GM19035 (cell line): ENCODE results near the gene C3orf20.
"Not testable (repeated sequence)": the region's sequence is repeated elsewhere in the genome, so short reads cannot be mapped to it uniquely, and the experiment has no call there.

ENCODE experiments used
- ATAC-seq: cut with Tn5 transposase; IDR thresholded peaks from one replicate; pipeline ENCODE4 v1.9.1; 2021; ENCODE audit not compliant: unreplicated experiment

The C3orf20 gene

DNA sequence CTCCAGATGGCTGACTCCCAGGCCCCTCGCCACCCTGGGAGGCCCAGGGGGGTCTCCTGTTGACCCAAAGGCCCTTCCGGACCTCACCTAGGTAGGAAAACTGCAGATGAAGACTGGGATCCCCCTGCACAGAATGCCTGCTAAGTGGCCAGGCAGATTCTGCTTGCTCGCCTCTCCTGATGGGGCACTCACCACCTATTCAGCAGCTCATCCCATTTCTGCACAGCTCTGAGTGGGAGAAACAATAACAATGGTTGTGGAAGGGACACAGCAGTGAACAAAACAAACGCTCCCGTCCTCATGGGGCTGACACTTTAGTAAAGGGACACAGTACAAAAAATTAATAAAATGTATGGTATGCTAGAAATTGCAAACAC is 118.9 kb downstream of the C3orf20 start:
- ATAC-seq: no peak

DNA sequence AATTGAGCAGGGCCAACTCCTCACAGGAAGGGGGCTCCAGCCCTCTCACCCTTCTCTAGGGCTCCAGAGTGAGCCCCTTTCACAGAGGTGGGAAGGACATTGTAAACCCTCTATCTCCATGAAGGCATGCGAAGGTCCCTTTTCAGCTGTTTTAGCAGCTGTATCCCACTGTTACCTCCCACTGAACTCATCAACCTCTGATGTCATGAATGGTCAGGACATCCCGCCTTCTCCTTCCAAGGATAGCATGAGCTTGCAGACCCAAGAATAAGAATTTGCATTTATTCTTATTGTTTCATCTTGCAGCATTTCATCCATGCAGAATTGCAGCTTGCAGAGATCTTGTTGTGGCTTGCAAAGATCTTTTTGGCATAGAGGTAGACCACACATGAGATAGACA is 119.5 kb downstream of the C3orf20 start:
- ATAC-seq: no peak

DNA sequence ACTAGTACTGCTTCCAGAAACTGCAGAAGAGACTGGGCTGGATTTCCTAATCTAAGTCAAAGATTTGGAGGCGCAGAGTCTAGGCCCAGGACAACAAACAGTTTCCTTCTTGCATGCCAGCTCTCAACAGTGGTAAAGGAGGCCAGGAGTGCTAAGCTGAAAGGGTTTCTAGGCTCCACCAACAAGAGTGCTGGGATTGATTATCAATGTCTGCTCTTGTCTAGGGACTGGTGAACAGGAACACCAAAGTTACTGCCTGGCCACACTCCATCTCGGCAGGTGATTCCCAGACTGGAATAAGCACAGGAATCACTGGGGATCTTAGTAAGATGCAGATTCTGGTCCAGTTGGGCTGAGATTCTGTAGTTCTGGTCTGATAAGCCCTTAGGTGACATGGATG is 121.1 kb downstream of the C3orf20 start:
- no peak for ATAC-seq

DNA sequence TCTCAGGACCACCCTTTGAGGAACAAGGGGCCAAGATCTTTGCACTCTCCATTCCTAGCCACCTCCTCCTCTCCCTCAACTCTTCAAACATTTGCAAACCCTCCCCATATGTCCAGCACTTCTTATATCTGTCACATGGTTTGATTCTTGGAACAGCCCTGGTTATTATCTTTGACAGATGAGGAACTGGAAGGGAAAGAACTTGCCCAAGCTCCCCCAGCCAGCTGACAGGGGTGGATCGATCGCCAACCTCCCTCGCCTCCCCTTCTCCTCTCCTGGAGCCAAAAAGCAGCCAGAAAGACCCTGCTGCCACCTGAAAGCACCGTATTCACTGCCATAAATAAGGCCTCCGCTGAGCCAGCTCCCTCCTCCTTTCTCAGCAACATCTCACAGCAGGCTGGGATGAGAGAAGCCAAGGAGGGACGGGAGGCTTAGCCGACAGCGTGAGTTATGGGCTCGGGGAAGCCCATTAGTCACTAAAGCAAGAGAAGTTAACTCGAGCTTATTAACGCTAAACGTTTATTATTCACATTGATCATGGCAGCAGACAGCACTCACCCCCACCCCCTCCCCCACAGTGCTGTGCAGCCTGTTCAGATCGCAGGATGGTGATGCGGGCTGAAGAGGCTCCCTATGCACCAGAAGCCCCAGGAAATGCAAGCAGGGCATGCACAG is 121.6 kb downstream of the C3orf20 start:
- ATAC-seq: no peak

DNA sequence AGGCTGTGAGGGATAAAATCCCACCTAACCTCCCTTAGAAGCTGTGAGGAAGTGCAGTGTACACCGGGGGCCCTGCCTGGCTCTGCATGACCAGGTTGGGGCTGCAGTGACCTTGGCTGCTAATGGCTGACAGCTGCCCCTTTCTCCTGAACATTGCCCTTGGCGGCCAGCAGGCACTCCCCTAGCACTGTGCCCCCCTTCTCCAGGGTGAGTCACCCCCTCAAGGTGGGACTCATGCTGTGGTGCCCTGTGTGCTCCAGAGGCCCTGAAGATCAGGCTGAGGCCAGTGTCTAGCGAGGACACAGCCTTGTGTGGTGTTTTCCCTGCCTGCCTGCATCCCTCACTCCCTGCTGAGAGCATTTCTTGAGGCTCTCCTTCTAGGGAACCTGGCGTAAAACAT is 122.8 kb downstream of the C3orf20 start:
- ATAC-seq: no peak

DNA sequence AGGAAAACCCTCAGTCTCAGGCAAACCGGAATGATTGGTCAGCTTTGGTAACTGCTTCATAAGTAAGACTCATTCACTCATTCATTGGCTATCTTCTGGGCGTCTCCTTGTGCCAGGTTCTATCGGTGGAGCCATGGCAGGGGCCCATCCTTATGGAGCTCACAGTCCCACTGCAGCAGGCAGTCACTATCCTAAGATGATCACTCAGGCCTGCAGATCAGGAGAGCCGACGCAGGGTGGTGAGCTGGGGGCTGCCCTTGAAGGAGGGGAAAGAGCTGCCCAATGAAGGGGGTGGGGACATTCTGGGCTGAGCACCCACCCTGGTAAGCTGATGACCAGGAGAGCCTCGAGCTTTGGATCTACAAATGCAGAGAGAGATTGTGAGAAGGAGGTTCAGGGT is 123.3 kb downstream of the C3orf20 start:
- ATAC-seq: no peak

DNA sequence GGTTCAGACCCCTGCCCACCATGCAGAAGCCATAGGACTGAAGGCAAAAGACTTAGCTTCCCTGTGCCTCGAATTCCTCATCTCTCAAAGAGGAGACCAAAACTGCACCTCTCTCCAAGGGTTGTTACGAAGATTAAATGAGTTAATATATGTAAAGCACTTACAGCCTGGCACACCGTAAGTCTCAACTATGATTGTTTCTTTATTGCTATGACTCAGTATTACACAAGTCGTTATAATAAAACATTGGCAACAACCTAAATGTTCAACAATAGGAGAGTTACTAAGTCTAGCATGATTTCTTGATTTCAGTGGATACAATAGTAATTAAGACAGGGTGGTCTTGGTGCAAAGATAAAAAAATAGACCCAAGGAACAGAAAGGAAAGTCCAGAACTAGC is 124.2 kb downstream of the C3orf20 start:
- no peak for ATAC-seq

DNA sequence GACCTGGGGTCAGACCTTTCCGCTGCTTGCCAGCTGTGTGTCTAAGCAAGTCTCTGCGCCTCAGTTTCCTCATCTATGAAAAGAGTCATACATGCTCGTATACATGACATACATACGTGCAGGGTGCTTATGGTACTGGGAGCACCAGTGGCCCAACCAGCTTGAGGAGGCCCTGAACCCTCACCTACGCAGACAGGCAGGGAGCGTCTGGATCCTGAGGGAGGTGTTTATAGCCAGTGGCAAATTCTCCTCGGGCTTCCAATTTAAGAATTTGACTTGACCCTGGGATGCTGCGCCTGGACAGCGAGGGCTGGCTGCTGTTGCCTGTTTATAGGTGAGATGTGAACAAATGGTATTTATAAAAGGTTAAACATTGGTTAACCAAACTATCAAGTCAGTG is 126.1 kb downstream of the C3orf20 start:
- no peak for ATAC-seq

DNA sequence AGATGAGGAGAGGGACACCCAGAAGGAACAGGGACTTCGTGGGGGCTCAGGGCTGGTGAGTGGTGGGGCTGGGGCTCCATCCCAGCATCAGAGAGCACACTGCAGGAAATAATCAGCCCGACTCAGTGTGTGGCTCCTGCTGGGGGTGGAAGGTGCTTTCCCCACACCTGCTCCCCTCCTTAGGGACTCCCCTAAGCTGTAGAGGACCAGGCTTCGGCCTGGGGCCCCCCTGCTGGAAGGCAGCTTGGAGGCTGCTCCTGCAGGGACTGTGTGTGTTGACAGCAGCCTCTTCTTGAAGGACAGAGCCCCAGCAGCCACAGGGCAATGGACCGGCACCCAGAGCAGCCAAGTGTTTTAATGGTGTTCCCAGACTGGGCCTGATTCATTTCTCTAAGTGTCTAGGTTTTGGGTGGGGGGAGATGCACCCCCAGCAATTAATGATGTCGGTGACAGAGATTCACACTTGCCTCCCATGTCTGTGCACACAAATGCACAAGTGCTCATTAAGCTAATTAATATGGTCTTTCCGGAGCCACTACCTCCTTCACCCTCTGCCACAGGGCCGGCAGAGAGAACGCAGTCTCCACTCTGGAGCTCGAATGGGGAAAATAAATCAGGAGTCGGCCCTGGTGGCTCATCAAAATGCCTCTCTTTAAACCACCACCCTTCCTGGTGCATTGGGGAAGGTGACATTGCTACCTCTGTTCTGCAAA is 126.9 kb downstream of the C3orf20 start:
- ATAC-seq: no peak

DNA sequence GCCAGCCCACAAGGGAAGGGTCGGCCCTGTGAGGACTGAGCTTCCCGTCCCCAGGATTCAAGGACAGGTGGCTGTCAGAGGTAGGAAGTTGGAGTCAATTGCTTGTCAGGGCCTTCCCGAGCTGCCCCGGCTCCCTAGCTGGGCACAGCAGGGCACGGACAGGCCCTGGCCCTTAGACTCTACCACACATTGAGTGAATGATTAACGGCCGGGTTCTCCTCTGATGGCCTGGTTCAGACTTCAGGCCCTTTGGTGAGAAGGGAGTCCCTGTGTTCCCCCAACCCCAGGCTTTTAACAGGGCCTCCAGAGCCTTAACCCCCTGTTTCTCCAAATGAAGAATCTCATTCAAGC is 127.4 kb downstream of the C3orf20 start:
- ATAC-seq: no peak

DNA sequence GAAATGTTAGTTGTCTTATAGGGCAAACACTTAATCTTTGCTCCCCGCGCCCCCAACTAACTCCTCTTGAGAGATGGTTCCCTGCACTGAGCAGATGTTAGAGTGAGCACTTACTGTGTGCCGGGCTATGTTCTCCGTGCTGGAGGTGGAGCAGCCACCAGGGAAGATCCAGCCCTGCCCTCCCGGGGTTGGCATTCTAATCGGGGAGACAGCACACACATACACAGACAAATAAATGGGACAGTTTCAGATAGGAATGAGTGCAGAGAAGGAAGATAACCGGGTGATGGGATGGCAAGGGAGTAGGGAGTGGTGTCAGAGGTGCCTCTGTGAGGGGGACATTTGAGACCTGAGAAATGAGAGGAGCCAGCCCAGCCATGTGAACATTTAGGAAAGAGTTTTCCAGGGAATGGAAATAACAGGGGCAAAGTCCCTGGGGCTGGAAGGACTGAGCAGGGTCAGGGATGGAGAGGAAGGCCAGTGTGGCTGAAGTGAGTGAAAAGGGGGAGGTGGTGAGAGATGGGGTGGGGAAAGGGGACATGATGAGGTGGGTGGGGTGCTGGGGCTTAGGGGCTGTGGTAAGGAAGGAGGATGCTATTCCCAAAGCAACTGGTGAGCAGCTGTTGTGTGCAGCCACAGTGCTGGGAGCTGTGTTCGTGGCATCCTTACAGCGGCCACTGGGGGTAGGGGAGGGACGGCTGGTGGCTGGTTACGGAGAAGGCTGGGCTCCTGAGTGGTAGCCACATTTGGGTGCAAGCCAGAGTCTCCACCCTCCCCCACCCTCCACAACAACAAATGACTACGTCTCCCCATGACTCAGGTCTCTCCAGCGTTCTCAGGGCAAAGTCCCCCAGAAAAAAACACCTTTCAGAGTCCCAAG is 128.4 kb downstream of the C3orf20 start:
- no peak for ATAC-seq

DNA sequence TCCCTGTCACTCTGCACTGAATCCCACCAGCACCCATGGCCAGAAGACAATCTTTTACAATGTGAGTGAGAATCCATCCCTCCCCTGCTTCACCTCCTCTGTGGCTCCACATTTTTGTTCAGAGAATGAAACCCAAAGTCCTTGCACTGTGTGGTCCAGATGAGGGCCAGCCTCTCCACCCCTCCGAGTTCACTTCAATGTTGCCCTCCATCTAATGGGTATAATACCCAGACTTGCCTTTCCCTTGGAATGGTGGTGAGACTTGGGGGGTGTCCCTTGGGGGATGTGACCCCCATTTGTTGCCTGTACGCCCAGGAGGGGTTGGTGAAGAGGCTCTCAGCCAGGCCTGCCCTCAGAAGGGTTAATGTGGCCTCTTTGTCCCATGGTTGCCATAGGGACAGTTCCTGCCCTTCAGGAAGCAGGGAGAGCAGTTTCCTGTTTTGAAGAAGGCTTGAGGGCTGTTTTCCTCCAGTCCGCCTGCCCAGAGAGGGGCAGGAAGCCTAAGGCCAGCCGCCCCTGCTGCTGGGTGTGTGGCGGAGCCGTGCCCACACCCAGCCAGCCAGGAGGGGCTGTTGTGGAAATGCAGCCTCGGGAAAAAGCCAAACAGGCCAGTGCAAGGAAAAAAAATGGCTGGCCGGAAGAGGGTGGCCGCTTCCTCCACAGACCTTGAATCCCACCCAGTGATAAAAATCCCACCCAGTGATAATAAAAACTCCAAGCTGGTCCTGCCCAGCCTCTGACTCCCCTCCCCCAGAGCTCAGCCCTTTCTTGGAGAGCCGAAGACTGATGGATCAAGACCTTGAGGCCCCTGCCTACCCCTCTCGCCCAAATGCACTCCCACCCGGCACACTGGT is 129.3 kb downstream of the C3orf20 start:
- ATAC-seq: no peak

DNA sequence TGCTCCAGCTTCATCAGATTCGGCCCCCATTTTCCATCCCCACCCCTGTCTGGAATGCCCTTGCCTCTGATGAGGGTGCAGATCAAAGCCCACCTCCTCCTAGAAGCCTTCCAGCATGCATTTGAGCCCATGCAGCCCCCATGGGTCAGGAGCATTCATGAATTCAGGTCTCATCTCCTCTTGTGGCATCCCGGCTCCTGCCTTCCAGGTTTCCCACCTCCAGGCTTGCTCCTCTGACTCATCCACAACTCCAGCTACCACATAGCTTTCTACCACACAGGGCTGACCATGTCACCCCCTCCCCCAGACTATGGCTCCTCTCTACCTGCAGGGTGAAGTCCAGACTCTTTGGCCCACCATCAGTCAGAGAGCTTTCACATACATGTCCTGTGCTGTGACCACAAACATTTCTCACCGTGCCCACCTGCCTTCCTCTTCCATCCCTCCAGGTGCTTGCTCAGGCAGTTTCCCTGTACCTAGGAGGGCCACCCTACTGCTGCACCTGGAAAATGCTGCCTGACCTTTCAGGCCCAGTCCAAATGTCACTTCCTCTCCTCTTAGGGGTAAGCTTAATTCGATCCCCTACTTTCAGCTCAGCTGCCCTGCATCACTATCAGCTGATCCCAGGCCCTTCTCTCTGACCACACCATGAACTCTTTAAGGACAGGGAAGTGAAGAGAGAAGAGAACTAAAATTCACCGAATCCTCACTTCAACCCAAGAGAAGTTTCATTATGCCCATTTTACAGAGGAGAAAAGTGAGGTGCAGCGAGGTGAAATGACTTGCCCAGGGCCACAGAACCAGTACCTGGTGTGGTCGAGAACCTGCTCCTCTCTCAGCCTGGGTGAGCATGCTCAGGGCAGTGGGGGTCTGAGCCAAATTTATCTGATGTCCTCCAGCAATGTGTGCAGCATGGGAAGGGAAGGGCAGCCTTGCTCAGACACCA is 130.2 kb downstream of the C3orf20 start:
- no peak for ATAC-seq

DNA sequence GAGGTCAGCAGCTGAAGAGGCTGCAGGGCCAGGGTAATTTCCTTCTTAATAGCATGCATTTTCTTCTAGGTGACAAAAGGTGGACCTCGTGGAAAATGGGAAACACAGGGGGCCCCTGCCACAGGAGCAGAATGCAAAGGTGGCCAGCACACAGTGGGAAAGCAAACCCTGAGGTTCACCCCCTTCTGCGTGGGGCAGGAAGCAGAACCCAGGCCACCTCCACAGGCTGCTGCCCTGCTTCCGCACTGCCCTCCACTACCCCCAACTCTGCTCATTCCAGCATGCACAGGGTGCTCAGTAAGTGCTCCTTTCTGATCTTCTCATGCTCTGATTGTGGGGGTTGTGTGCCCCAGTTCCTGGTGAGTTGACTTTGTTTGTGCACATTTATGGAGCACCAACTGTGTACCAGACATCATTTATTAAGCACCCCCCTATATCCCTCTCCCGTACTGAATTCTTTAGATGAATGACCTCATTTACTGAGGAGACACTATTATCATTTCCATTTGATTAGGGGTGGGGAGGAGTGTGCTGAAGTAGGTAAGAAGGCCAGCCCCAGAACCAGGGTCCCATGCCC is 131.1 kb downstream of the C3orf20 start:
- ATAC-seq: no peak

DNA sequence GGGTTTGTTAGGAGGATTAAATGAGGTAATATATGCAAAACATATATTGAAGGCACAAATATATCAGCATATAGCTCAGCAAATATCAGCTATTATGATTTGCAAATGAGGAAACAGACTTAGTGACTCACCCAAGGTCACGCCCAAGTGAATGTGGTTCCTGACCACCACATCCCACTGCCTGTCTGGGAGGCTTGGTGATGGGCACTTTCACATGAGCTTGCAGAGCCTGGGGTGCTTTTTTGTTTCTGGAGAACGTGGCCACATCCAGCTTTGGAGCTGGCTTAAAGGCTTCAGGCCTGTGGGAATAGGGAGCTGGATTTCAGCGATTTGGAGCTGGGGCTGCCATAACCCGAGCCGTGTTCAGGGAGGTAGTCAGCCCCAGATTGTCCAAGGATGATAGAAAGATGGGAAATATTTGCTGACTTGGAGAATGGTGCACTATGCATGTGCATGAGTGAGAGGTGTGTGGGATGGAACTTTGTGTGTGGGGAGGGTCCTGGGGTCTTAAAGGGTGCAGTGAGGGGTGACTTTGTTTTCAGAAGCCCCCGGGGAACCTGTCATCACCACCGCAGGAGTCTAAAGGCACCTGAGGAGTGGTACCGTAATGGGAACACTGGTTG is 131.8 kb downstream of the C3orf20 start:
- ATAC-seq: no peak

DNA sequence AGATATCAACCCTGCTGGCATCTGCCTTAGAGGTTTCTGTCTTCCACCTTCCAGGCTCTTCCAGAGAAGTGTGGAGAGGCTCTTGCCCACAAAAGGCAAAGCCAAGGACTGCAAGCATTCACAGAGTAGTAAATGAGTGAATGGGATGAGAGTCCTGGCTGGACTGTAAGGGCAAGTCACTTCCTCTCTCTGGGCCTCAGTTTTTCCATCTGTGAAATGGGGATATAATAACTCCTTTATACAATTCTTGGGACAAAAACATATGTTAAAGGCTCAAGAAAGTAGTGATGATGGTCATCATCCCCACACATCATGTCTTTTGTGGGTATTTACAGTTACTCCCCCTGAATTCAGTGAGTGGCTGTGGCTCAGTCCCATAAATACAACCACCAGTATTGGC is 133.1 kb downstream of the C3orf20 start:
- ATAC-seq: no peak

DNA sequence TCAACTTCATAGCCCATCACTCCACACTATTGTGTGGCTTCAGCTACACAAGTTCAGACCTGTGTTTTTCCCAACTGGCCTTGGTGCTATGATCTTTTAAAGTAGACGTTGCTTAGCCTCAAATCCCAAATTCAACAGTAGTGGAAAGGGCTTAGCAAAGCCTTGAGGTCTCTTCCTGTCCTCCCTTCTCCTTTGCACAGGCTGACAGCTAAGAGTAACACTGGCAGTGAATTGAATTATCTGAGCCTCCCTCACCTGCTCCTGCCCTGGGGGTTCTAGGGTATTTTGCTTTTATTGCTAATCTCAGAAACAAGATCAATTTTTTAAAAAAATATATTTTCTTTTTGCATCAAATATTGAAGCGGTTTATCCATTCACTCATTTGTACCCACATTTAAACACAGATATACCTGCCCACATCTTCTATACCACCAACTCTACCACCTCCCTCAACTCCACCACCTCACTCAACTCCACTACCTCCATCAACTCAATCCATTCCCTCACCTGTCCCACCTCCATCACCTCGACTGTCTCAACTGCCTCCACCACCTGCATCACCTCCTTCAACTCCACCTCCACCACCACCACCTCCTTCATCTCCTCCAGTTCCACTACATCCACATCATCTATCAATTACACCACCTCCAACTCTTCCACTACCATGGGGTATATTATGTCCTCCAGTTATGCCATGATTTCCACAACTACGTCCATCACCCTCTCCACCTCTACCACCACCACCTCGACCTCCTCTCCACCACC is 133.7 kb downstream of the C3orf20 start:
- ATAC-seq: no peak

DNA sequence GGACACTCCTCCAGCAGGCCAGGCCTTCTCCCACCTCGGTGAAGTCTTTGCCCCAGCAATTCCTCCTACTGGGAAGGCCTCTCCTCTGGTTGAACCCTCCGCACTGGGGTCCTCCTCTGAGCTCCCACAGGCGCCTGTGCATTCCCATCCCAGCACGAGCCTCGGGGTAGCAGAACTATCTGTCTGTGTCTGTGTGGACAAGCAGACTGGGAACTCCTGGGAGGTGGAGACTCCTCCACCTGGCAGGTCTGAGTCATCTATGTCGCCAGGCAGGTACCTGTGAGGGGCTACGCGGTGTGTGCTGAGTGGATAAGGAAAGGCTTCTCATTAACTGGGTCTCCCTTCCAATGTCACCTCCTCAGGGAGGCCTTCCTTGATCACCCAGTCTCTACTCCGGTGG is 134.7 kb downstream of the C3orf20 start:
- not testable (repeated sequence) for ATAC-seq
